ENCODE results near the gene PCID2.

Gene PCID2

GRCh38 chr13:113220141-113220598 lies 11.7 kb upstream of the PCID2 start:
- H3K4me3 ChIP-seq (ENCODE audit: low read depth, low read length), result no peak overlapping the region

- H3K4me3 ChIP-seq (ENCODE audit: low read depth, low read length), result no peak overlapping the region
Observed at GRCh38 chr13:113219256-113219940, 10.9 kb upstream of the PCID2 start.

- no peak overlapping the region for H3K4me3 ChIP-seq (ENCODE audit: low read depth, low read length)
Observed at GRCh38 chr13:113218586-113218985, 10.1 kb upstream of the PCID2 start.

- H3K4me3 ChIP-seq (ENCODE audit: low read depth, low read length), result no peak overlapping the region
Observed at GRCh38 chr13:113216254-113217048, 8.0 kb upstream of the PCID2 start.

- no peak overlapping the region for H3K4me3 ChIP-seq (ENCODE audit: low read depth, low read length)
Observed at GRCh38 chr13:113211774-113212173, 3.3 kb upstream of the PCID2 start.

GRCh38 chr13:113210833-113211232 lies 2.4 kb upstream of the PCID2 start:
- no peak overlapping the region for H3K4me3 ChIP-seq (ENCODE audit: low read depth, low read length)

GRCh38 chr13:113209759-113210421 lies 1.4 kb upstream of the PCID2 start:
- H3K4me3 ChIP-seq (ENCODE audit: low read depth, low read length), result peak overlapping the region; percentile 82

GRCh38 chr13:113209336-113209758 lies 878 bp upstream of the PCID2 start, which contains the start of gene CUL4A:
CUL4A (plus strand) TSS chr13:113209613; CDS start chr13:113209628, 15 bp downstream.
- peak within 1 kb of the TSS; percentile 97 for H3K4me3 ChIP-seq (ENCODE audit: low read depth, low read length)

GRCh38 chr13:113207890-113208420 lies 514 bp downstream of the PCID2 start:
- peak overlapping the region; percentile 97 for H3K4me3 ChIP-seq (ENCODE audit: low read depth, low read length)

- peak overlapping the region; percentile 97 for H3K4me3 ChIP-seq (ENCODE audit: low read depth, low read length)
Observed at GRCh38 chr13:113207460-113207859, 1.0 kb downstream of the PCID2 start.

- H3K4me3 ChIP-seq (ENCODE audit: low read depth, low read length), result no peak overlapping the region
Observed at GRCh38 chr13:113205428-113205931, 3.0 kb downstream of the PCID2 start.

- H3K4me3 ChIP-seq (ENCODE audit: low read depth, low read length), result no peak overlapping the region
Observed at GRCh38 chr13:113204378-113204734, 4.1 kb downstream of the PCID2 start.

GRCh38 chr13:113203507-113204377 lies 4.7 kb downstream of the PCID2 start:
- no peak overlapping the region for H3K4me3 ChIP-seq (ENCODE audit: low read depth, low read length)

- H3K4me3 ChIP-seq (ENCODE audit: low read depth, low read length), result no peak overlapping the region
Observed at GRCh38 chr13:113202912-113203311, 5.6 kb downstream of the PCID2 start.

- no peak overlapping the region for H3K4me3 ChIP-seq (ENCODE audit: low read depth, low read length)
Observed at GRCh38 chr13:113201815-113202214, 6.7 kb downstream of the PCID2 start.

- H3K4me3 ChIP-seq (ENCODE audit: low read depth, low read length), result no peak overlapping the region
Observed at GRCh38 chr13:113196970-113197737, 11.3 kb downstream of the PCID2 start.

GRCh38 chr13:113195360-113195759 lies 13.1 kb downstream of the PCID2 start:
- H3K4me3 ChIP-seq (ENCODE audit: low read depth, low read length), result no peak overlapping the region

- no peak overlapping the region for H3K4me3 ChIP-seq (ENCODE audit: low read depth, low read length)
Observed at GRCh38 chr13:113192902-113193301, 15.6 kb downstream of the PCID2 start.

- no peak overlapping the region for H3K4me3 ChIP-seq (ENCODE audit: low read depth, low read length)
Observed at GRCh38 chr13:113192279-113192678, 16.2 kb downstream of the PCID2 start.
